Stimulated activated CD4-positive, alpha-beta T cell treated with anti-CD3 and anti-CD28 coated beads, Interleukin-15, amount 100 ng/mL, for 1 hour (primary cell): ENCODE data around the gene ZNF511.
"Not testable (repeated sequence)": the region's sequence is repeated elsewhere in the genome, so short reads cannot be mapped to it uniquely, and the experiment has no call there.

Experiments
- DNase-seq, 2 donors: peaks; one replicate each; pipeline ENCODE4 v3.0.0-alpha.2; 2020; ENCODE audit warnings: low read depth in 1 of 2, low spot score in 1 of 2

ZNF511 gene, protein sequence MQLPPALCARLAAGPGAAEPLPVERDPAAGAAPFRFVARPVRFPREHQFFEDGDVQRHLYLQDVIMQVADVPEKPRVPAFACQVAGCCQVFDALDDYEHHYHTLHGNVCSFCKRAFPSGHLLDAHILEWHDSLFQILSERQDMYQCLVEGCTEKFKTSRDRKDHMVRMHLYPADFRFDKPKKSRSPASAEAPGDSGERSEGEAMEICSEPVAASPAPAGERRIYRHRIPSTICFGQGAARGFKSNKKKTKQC

DNA sequence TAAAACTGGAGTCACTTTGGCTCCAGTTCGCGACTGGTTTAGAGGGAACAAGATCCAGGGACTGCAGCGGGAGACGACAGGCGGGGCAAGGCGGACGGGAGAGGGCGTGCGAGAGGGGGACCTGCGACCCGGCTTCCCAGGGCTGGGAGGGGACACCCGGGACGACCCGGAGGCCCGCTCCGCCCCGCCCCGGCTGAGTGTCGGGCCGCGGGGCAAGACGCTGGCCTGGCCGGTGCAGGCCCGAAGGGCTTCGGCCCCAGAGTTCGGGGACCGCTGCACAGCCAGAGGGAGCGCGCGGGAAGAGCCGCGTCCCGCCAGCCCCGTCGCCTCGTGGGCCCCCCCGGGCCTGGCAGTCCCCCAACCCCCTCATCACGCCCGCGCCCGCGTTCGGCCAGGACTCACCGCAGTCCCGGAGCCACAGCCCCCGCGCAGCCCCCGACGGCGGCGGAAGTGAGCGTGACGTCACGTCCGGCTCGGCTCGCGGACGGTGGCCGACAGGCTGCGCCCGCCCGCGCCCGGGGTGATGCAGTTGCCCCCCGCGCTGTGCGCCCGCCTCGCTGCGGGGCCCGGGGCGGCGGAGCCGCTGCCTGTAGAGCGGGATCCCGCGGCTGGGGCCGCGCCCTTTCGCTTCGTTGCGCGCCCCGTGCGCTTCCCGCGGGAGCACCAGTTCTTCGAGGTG, at the start of gene ZNF511, which contains the start of gene TUBGCP2:
Gene ZNF511 (plus strand): TSS at position 494 of the 679 bp plus-strand sequence. CDS start 30 bp downstream, at position 524.
Gene TUBGCP2 (minus strand): TSS at position 452 of the 679 bp plus-strand sequence. CDS start 5,931 bp downstream, outside the sequence.
- peak; percentile 79 to 87 for DNase-seq

DNA sequence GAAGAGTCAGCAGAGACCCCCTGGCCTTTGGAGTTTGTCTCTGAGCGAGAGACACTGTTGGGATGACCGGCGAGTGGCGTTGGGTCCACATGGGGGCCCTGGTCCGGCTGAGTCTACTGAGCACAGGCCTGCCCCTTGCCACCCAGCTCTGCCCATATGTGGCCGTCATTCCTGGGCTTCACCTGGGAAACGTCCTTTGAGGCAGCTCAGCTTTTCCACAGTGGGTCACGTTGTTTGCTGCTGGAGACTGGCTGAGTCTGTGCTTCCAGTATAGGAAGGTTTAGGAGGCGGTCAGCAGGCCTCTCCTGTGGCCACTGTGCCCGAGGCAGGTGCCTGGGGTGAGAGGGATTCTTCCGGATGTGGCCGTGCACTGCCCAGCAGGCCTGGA, 49.1 kb upstream of the ZNF511 start:
- DNase-seq: no peak

DNA sequence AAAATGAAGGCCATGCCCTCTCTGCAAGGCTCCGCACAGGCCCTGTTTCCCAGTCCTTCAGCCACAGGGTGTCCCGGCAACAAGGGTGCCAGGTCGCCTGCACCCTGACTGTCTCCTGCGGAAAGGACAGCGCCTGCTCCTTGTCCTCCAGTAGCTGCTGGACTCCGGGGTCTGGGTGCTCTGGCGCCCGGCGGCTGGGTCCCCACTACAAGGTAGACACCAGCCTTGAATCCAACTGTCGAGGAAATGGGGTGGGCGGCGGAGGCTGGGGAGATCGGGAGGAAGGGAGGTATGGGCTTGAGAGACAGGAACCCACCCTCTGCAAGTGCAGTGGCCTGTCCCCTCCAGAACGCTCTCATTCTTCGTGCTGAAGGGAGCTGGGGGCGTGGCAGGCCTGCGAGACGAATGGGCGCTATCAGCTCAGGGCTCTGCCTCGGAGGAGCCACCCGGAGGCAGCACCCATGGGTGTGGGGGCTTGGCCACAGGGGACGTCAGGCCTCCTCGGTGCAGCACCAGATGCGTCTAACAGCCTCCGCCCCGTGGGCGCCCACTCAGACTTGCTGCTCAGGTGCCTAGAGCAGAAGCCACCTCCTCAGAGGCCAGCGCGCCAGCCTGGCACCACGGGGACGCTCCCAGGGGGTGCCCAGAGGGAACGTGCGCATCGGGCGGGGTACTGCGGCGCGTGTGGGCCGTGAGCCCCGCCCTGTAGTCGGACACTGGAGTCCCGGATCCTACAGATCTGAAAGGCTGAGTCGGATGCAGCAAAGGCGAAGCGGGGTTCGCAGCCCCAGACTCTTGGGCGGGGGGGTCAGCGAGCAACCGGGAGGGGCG, 47.6 kb upstream of the ZNF511 start:
- peak in 1 of 2 donors; percentile 50 for DNase-seq

DNA sequence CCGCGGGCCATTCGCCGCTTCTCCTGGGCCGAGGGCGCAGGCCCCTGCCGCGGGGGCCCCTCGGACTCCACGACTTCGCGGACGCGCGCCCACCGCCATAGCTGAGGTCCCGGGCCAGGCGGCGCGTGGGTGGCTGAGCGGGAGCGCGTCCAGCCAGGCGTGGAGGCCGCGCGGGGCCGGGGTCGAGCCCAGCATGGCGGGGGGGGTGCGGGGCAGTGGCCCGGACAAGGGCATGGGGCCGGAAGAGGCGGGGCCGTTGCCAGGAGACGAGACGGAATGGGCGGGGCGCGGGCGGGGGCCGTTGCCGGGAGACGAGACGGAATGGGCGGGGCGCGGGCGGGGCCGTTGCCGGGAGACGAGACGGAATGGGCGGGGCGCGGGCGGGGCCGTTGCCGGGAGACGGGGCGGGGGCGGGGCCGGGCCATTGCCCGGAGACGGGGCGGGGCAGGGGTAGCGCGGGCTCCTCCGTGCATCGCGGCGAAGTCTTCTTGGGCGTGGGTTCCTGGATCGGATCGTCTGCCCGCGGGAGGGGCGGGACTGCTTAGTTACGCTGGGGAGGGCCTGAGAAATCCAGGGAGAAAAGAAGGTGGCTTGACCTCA, 46.9 kb upstream of the ZNF511 start:
- peak; percentile 72 to 77 for DNase-seq

DNA sequence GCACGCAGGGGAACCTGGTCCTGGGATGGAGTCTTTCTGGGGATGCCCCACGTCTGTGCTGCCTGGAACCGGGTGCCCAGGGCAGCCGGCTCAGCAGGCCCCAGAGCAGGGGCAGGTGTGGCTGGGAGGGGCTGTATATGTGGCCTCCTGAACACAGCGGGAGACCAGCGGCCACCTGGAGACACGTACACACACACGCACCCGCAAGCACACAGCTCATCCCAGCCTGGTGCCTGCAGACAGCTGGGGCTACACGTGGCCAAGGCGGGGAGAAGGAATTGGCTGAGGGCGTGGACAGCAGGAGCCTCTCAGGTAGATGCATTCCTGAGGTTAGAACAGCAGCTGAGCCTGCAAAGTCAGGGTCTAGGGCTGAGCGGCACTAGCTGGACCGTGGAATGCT, 46.0 kb upstream of the ZNF511 start:
- no peak for DNase-seq

DNA sequence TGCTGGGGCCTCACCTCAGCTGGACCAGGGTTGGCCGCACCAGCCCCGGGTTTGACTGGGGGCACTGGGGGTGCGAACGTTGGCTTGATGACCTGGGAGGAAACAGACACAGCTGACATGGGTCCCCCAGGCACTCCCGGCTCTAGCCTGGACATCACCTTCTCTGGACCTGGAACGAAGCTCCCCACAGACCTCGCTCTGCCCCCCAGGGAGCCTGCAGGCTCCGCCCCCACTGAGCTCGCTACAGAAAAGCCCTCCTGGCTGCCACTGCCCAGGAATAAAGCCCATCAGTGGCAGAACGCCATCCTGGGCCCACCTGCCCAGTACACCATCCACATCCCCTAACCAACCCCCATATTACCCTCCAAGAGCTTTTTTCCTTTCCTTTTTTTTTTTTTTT, 45.0 kb upstream of the ZNF511 start:
- no peak for DNase-seq

DNA sequence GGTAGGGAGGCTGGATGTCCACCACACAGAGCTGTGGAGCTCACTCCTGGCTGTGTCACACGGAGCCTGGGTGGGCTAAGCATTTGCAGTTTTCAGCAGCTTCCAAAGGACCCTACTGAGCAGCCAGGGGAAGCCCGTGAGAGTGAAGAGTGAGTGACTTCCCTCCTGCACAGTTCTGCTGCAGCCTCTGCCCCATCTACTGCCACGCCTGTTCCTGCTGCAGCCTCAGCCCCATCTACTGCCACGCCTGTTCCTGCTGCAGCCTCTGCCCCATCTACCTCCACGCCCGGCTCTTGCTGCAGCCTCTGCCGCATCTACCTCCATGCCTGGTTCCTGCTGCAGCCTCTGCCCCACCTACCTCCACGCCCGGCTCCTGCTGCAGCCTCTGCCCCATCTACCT, 44.3 kb upstream of the ZNF511 start:
- no peak for DNase-seq

DNA sequence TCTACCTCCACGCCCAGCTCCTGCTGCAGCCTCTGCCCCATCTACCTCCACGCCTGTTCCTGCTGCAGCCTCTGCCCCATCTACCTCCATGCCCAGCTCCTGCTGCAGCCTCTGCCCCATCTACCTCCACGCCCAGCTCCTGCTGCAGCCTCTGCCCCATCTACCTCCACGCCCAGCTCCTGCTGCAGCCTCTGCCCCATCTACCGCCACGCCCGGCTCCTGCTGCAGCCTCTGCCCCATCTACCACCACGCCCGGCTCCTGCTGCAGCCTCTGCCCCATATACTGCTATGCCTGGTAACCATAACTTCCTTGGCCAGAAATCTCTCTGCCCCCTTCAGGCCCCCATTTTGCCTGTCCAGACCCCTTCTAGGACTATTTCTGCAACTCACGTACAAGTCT, 43.7 kb upstream of the ZNF511 start:
- DNase-seq: not testable (repeated sequence)

DNA sequence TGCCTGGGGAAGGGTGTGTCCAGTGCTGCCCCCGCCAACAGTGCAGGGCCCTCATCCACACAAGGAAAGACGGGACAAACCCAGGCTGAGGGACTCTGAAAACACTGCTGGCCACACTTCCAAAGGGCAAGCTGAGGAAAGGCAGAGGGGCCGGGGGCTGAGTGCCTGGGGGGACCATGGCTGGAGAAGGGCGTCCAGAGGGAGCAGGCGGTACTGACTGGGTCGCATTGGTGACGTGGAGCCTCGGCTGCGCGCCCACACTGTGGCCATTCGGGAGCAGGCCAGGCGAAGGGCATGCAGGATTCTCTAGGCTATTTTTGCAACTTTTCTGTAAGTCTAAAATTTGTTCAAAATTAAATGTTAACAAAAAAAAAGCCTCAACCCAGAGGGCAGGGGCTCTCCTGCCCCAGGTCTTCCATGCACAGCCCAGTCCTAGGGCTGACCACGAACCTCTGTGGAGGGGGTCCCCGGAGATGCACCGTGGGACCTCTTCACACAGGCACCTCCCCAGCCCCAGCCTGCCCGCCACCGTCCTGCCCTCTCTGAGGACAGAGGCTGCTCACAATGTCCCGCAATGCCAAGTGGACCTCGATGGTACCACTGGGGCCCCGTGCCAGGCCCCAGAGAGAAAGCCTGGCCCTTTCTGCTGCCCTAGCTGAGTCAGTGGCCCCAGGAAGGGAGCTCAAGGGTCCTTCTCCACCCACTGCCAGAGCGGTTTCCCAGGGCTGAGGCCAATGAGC, 42.5 kb upstream of the ZNF511 start:
- DNase-seq: no peak

DNA sequence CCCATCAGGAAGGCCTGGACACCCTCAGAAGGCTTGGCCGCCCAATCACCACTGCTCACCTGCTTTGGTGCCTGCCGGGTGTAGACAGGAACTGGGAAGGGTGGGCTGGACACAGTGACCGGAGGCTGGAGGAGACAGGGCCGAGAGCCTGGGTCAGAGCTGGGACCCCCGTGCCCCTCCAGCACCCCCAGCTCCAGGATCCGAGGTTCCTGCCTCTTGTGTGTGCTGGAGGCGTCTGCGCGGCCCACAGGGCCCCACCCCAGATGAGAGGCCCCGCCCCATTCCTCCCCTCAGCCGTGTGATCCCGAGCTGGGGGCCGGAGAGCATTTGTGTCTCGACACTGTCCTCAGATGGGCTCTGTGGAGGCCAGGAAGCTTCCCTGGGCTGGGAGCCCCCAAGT, 41.4 kb upstream of the ZNF511 start:
- no peak for DNase-seq

DNA sequence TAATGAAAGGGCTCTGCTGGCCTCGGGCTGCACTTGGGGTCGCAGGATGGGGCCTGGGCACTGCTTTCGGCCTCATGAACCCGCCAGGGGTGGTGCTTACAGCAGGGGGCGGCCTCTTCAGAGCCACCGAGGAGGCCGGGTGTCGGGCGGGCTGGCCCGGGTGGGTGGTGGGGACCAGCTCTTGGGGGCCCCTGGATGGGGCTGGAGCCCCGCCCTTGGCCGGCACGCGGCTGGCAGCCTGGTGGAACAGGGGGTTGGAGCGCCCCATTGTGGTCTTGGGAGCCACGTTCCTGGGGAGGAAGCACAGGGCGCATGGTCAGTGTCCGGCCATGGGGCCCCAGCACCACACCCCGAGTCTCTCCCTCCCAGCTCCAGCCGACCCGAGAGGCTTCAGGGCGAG, 40.9 kb upstream of the ZNF511 start:
- no peak for DNase-seq

DNA sequence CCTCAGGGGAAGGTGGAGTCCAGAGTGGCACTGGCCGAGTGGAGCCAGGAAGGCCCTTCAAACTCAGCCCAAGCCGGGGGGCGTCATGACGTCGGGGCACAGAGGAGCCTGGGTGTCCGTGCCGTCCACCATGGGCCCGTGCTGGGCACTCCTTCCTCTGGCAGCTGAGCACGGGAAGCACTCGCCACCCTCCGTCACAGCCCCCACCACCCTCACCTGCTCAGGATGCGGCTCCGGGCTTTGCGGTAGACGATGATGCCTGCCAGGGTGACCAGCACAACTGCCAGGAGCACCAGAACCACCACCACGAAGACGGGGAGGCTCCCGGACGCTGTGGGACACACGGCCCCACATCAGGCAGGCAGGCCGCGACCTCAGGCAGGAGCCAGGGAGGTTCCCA, 40.2 kb upstream of the ZNF511 start:
- DNase-seq: no peak

DNA sequence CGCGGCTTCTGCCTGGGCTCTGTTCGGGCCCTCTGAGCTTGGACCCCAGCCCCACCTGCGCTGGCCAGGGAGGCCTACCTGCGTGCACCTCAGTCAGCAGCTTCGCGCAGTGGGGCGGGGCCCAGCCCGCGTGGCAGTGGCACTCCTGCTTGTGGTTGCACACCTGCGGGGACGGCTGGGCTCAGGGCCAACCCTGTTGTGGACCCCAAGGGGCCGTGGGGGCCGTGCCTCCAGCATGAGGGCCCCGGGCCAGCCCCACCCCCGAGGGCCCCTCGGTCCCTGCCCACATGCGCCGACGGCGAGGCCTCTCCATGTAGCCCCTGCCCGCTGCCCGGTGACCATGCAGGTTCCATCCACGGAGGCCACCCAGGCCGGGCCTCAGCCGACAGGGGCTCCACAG, 39.3 kb upstream of the ZNF511 start:
- DNase-seq: no peak

DNA sequence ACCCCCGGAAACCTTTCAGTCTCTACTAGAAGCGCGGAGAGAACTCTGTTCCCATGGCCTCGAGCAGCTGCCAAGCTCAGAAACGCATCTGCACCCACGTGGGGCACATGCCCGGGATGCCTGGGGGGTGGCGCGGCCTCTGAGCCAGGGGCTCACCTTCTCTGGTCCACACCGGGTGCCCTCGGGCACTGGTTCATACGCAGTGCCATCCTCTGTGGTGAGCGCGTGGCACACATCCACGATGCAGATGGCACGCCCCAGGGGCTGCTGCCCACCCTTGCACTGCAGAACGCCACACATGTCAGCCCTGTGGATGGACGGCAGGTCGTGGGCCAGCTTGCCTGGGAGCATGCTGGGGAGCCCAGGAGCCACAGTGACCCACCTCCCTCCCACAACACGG, 38.5 kb upstream of the ZNF511 start:
- no peak for DNase-seq

DNA sequence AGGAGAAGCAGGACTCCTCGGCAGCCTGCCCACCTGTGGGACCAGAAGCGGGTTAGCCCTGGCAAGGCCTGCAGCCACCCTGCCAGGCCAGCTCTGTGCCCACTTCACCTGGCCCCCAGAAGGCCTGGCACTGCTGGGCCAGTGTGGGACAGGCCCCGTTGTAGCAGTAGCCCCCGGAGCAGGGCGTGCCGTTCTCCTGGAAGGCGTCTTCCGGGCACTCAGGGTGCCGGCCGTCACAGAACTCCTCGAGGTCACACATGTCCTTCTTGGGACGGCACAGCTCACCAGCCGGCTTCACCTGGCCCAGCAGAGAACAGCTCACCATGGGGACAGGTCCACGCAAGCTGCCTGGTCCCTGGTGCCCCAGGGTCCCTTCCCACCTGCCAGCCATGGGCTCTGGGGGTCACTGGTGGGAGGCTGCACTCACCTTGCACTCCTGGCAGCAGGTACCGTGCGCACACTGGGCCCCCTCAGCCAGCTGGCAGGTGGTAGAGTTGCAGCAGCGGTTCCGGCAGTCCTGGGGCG, 37.9 kb upstream of the ZNF511 start:
- DNase-seq: no peak

DNA sequence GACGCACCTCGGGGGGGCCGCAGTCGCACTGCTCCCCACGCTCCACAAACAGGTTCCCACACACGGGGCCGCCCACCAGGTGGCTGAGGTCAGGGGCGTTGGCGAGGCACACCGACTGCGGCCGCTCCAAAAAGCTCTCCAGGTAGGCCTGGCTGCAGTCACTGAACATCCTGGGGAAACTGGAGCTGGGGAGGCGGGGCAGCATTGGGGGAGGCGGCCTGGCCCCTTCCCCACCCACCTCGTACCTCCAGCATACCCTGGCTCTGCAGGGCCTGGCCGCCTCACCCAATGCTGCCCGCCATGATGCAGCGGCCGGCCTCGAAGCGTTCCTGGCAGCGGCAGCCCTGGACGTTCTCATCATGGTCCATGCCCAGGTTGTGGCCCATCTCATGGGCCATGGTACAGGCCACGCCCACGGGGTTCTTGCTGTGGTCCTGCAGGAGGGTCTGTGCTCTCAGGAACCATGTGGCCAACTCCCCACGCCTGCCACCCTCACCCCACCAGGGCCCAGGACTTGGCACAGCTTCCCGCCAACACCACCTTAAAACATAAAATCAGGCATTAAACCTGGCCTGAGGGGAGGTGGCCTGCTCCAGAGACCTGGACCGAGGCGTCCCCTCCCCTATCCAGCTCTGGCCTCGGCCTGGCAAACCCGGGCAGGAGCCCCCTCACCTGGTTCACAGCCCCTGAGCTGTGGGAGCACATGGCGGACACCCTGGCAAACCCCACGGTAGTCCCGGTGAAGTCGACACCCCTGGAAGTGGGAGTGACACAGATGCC, 37.0 kb upstream of the ZNF511 start:
- no peak for DNase-seq

DNA sequence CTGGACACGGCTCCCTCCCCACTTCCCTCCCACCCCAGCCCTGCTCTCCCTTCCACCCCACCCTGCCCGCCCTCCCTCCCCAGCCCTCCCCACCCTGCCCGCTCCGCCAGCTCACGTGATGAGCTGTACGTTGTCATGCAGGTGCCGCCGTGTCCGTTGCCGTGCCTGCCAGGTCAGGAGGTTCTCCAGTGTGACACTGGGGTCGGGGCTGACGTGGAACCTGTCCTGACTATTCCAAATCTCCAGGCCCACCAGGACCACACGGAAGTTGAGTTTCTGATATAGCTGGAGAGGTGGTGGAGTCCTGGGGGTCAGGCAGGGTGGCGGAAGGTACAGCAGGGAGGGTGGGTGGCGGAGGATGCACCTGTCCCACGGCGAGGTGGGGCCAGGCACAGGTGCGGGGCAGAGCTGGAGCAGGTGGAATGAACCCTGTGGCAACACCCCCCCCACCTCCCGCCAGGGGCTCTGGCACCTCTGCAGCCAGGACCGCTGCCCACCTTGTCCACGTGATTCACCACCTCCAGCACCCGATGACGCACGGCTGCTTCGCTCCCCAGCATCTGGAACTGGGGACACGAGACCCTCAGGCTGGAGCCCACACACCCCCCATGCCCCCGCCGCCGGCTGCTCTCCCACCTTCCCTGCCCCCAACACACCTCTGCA, 36.3 kb upstream of the ZNF511 start:
- no peak for DNase-seq

DNA sequence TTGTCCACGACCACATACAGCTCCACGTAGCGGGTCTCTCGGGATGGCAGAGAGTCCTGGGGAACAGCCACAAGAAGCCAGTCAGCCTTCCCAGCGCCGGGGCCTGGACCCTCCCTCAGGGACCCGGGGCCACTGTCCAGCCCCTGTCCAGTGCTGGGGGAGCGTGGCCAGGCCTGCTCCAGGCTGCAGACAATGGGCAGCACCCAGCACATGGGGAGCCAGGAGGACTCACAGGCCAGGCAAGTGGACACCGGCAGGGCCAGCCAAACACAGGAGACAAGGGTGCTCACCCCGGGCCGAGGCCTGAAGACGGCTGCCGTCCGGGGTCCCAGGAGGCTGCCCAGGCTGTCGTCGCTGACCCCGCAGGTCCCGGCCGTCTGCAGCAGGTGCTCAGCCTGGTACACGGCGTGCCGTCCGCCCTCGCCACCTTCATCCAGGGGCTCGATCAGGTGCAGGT, 35.7 kb upstream of the ZNF511 start:
- no peak for DNase-seq

DNA sequence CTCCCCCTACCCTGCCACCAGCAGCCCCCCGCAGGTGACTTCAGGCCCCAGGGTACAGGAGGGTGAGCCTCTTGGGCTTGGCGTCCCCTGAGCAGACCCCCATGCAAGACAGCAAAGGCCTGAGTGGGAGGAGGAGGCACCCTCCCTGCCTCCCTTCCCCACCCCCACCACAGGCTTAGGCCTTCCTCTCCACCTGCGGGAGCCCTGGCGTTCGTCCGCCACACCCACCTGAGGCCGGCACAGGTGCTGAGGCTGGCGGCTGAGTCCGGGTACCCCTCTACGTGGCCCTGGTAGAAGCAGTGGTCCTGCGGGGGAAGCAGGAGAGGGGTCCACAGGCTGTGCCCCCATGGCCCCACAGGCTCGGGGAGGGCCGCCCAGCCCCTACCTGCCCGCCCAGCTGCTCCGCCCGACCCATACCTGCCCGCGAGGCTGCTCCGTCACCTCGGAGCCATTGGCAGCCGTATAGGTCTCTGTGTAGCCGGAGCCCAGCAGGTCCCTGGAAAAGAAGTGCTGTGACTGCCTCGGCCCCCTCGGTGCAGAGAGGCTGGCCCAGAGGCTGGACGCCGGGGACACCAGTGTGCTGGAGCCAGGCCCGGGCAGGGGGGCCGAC, 35.1 kb upstream of the ZNF511 start:
- DNase-seq: no peak
